H9 (cell line): ENCODE data around the gene ROR1. TPM values are rescaled to one million over a fixed set of nuclear protein-coding genes. Genes with fewer than 3 reads are reported as not detected.

ENCODE experiments used
- DNase-seq: peaks from one replicate; pipeline ENCODE4 v3.0.0-alpha.2; 2017
- H2AFZ ChIP-seq: one replicate; pipeline ENCODE4 v1.6.1; 2013; ENCODE audit warnings: mild to moderate bottlenecking, low read length, control low read depth, moderate library complexity
- H2AK5ac ChIP-seq: 2 replicates; pipeline ENCODE4 v1.6.1; 2013; ENCODE audit warnings: low read length, control low read depth, mixed read lengths; ENCODE audit not compliant: insufficient read length
- H2BK120ac ChIP-seq: one replicate; pipeline ENCODE4 v1.6.1; 2013; ENCODE audit warnings: low read depth, mild to moderate bottlenecking, low read length, control low read depth, inconsistent platforms; ENCODE audit not compliant: poor library complexity, severe bottlenecking
- H2BK12ac ChIP-seq: 2 replicates; pipeline ENCODE4 v1.6.1; 2013; ENCODE audit warnings: low read length, control low read depth, mixed read lengths, low read depth; ENCODE audit not compliant: insufficient read length
- H2BK15ac ChIP-seq: 2 replicates; pipeline ENCODE4 v1.6.1; 2013; ENCODE audit warnings: low read depth, low read length, control low read depth
- H2BK20ac ChIP-seq: one replicate; pipeline ENCODE4 v1.6.1; 2013; ENCODE audit warnings: low read depth, mild to moderate bottlenecking, low read length, control low read depth, inconsistent platforms; ENCODE audit not compliant: poor library complexity, severe bottlenecking
- H2BK5ac ChIP-seq: 2 replicates; pipeline ENCODE4 v1.6.1; 2013; ENCODE audit warnings: low read length, control low read depth, mixed read lengths; ENCODE audit not compliant: insufficient read length
- H3K14ac ChIP-seq: 2 replicates; pipeline ENCODE4 v1.6.1; 2013; ENCODE audit warnings: low read length, control low read depth; ENCODE audit not compliant: insufficient read depth
- H3K18ac ChIP-seq: 2 replicates; pipeline ENCODE4 v1.6.1; 2013; ENCODE audit warnings: low read depth, mild to moderate bottlenecking, mixed read lengths, low read length, control low read depth; ENCODE audit not compliant: insufficient read length
- H3K23ac ChIP-seq: 2 replicates; pipeline ENCODE4 v1.6.1; 2013; ENCODE audit warnings: low read length, control low read depth, mixed read lengths, low read depth; ENCODE audit not compliant: insufficient read length
- H3K23me2 ChIP-seq: 2 replicates; pipeline ENCODE4 v1.6.1; 2013; ENCODE audit warnings: low read depth, mild to moderate bottlenecking, mixed read lengths, low read length, control low read depth; ENCODE audit not compliant: insufficient read length, poor library complexity, severe bottlenecking
- H3K27ac ChIP-seq: 2 replicates; pipeline ENCODE4 v1.5.1; 2013; ENCODE audit warnings: low read length, control low read depth, mixed read lengths, low read depth; ENCODE audit not compliant: insufficient read length
- H3K27me3 ChIP-seq: 2 replicates; pipeline ENCODE4 v1.6.1; 2013; ENCODE audit warnings: low read length, control low read depth, inconsistent platforms; ENCODE audit not compliant: insufficient read depth
- H3K4ac ChIP-seq: 2 replicates; pipeline ENCODE4 v1.6.1; 2013; ENCODE audit warnings: low read depth, mild to moderate bottlenecking, control low read depth, inconsistent platforms, low read length, moderate library complexity
- H3K4me1 ChIP-seq: 2 replicates; pipeline ENCODE4 v1.6.1; 2013; ENCODE audit warnings: low read length, control low read depth, inconsistent platforms; ENCODE audit not compliant: insufficient read depth
- H3K4me2 ChIP-seq: 2 replicates; pipeline ENCODE4 v1.6.1; 2013; ENCODE audit warnings: low read length, control low read depth, mixed read lengths; ENCODE audit not compliant: insufficient read length, insufficient read depth
- H3K56ac ChIP-seq: 2 replicates; pipeline ENCODE4 v1.6.1; 2013; ENCODE audit warnings: low read depth, mild to moderate bottlenecking, mixed read lengths, low read length, control low read depth; ENCODE audit not compliant: insufficient read length
- H3K79me1 ChIP-seq: 2 replicates; pipeline ENCODE4 v1.6.1; 2013; ENCODE audit warnings: low read depth, mild to moderate bottlenecking, moderate library complexity, low read length, control low read depth, inconsistent platforms; ENCODE audit not compliant: insufficient read depth, poor library complexity, severe bottlenecking
- H3K79me2 ChIP-seq: 2 replicates; pipeline ENCODE4 v1.6.1; 2013; ENCODE audit warnings: low read length, control low read depth, inconsistent platforms; ENCODE audit not compliant: insufficient read depth
- H3K9ac ChIP-seq: 2 replicates; pipeline ENCODE4 v1.6.1; 2013; ENCODE audit warnings: low read length, control low read depth, mixed read lengths; ENCODE audit not compliant: insufficient read length; ENCODE audit errors: extremely low read depth
- H3K9me3 ChIP-seq: one replicate; pipeline ENCODE4 v1.6.1; 2013; ENCODE audit warnings: low read depth, low read length, inconsistent platforms; ENCODE audit not compliant: control insufficient read depth
- H3T11ph ChIP-seq: one replicate; pipeline ENCODE4 v1.6.1; 2013; ENCODE audit warnings: mild to moderate bottlenecking, low read length, control low read depth, inconsistent platforms
- H4K20me1 ChIP-seq: one replicate; pipeline ENCODE4 v1.6.1; 2013; ENCODE audit not compliant: control insufficient read depth, insufficient read length, insufficient read depth
- H4K5ac ChIP-seq: 2 replicates; pipeline ENCODE4 v1.6.1; 2013; ENCODE audit warnings: low read depth, mild to moderate bottlenecking, mixed read lengths, low read length, control low read depth; ENCODE audit not compliant: insufficient read length
- H4K8ac ChIP-seq: replicated peaks from 2 replicates; pipeline ENCODE4 v1.6.1; 2013; ENCODE audit warnings: low read length, control low read depth, mixed read lengths, low read depth; ENCODE audit not compliant: insufficient read length
- H4K91ac ChIP-seq: 2 replicates; pipeline ENCODE4 v1.6.1; 2013; ENCODE audit warnings: low read depth, mild to moderate bottlenecking, moderate library complexity, mixed read lengths, low read length, control low read depth; ENCODE audit not compliant: insufficient read length
- H3K27ac Mint-ChIP-seq, 3 experiments: 2 replicates in 2 of 3; 3 replicates in 1 of 3; pipeline ENCODE4 v1.8.0; 2020 to 2021; ENCODE audit warnings: mixed read lengths in 3 of 3, mild to moderate bottlenecking in 1 of 3, moderate library complexity in 1 of 3
- H3K27me3 Mint-ChIP-seq: 2 replicates; pipeline ENCODE4 v1.8.0; 2021; ENCODE audit warnings: low read depth, mild to moderate bottlenecking, moderate library complexity, mixed read lengths
- H3K36me3 Mint-ChIP-seq, 3 experiments: 2 replicates in 2 of 3; 3 replicates in 1 of 3; pipeline ENCODE4 v1.8.0; 2020 to 2021; ENCODE audit warnings: low read depth in 3 of 3, mixed read lengths in 3 of 3; ENCODE audit not compliant: insufficient read depth in 1 of 3
- H3K4me1 Mint-ChIP-seq, 2 experiments: 2 replicates each; pipeline ENCODE4 v1.8.0; 2020; ENCODE audit warnings: mixed read lengths in 2 of 2
- H3K4me3 Mint-ChIP-seq, 2 experiments: 2 replicates in 1 of 2; 3 replicates in 1 of 2; pipeline ENCODE4 v1.8.0; 2020 to 2021; ENCODE audit warnings: mild to moderate bottlenecking in 2 of 2, mixed read lengths in 2 of 2, moderate library complexity in 1 of 2
- H3K9me3 Mint-ChIP-seq, 2 experiments: 2 replicates in 1 of 2; 3 replicates in 1 of 2; pipeline ENCODE4 v1.8.0; 2020; ENCODE audit warnings: mild to moderate bottlenecking in 2 of 2, mixed read lengths in 2 of 2, moderate library complexity in 1 of 2
- WGBS: extraction: QIAGEN DNeasy Blood & Tissue Kit; methylation state at CpG from one replicate; pipeline ENCODE4 v1.1.7; 2013; ENCODE audit warnings: missing lambda C conversion rate, low lambda C conversion rate, mixed read lengths; ENCODE audit not compliant: insufficient read length; ENCODE audit errors: extremely low coverage; 5-methylcytosine and 5-hydroxymethylcytosine counted together
- total RNA-seq: library from RNA; stranded (reverse); gene quantifications from 2 replicates; pipeline ENCODE4 v1.2.1, GENCODE V29; 2021
- TF ChIP-seq, protein P1 (sequence below): fragments of 200-600 bp; sonication (generic); conservative IDR thresholded peaks from 3 replicates; pipeline ENCODE4 v1.8.0; 2021; ENCODE audit warnings: antibody characterized with exemption, mild to moderate bottlenecking

Gene ROR1
- total RNA-seq, 1 experiment from 2014 or later = 75.9 TPM

DNA sequence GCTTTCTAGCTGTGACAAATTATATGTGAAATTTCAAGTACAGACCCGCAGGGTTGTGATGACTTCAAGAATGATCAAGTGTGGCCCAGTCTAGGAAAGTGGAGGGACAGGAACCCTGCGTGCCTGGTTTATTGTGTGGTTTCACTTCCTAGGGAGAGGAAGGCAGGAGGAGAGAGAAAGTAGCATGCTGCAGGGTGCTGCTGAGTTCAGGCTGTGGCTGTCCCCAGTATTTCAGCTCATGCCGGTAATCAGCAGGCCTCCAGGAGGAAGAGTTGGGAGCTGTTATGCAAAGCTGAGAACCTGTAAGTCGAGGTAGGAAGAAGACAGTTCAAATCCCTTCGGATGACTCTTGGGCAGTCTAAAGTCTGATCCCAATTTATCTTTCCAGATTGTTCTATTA, 140.4 kb downstream of the ROR1 start:
- H3K4me2 ChIP-seq = no peak overlapping the region
- H3K27me3 Mint-ChIP-seq = no peaks in the 10 kb centered on the region

More for the DNA sequence above, 140.4 kb downstream of the ROR1 start:
- Histone ChIP-seq H4K8ac (no peak overlapping the region), H3K4ac (no peak overlapping the region), H2BK120ac (no peak overlapping the region), H3T11ph (no peak overlapping the region), H3K4me1 (peaks cover 24% of the 10 kb centered on the region; the same call in 1 of the 2 replicates), H2AK5ac (no peak overlapping the region), H3K27ac (no peak overlapping the region), H2BK20ac (no peak overlapping the region), H3K23ac (no peak overlapping the region), H2AFZ (no peak overlapping the region), H3K23me2 (no peaks in the 10 kb centered on the region), H3K79me2 (peaks cover 23% of the 10 kb centered on the region), H3K9ac (no peak overlapping the region), H3K9me3 (no peaks in the 10 kb centered on the region), H3K18ac (no peak overlapping the region), H2BK12ac (no peak overlapping the region), H3K27me3 (no peaks in the 10 kb centered on the region), H3K56ac (no peak overlapping the region), H4K91ac (no peak overlapping the region), H3K14ac (peak overlapping the region; percentile 12; the same call in 1 of the 2 replicates), H2BK15ac (no peak overlapping the region), H3K79me1 (peaks cover 10% of the 10 kb centered on the region), H4K5ac (no peak overlapping the region), H2BK5ac (no peak overlapping the region), H4K20me1 (no peaks in the 10 kb centered on the region)
- H3K4me1 Mint-ChIP-seq = peaks cover 80 to 81% of the 10 kb centered on the region in 2 experiments
- TF ChIP-seq, protein P1, sequence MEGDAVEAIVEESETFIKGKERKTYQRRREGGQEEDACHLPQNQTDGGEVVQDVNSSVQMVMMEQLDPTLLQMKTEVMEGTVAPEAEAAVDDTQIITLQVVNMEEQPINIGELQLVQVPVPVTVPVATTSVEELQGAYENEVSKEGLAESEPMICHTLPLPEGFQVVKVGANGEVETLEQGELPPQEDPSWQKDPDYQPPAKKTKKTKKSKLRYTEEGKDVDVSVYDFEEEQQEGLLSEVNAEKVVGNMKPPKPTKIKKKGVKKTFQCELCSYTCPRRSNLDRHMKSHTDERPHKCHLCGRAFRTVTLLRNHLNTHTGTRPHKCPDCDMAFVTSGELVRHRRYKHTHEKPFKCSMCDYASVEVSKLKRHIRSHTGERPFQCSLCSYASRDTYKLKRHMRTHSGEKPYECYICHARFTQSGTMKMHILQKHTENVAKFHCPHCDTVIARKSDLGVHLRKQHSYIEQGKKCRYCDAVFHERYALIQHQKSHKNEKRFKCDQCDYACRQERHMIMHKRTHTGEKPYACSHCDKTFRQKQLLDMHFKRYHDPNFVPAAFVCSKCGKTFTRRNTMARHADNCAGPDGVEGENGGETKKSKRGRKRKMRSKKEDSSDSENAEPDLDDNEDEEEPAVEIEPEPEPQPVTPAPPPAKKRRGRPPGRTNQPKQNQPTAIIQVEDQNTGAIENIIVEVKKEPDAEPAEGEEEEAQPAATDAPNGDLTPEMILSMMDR = no peak
- H3K36me3 Mint-ChIP-seq = peaks cover 0 to 4% (median 0%) of the 10 kb centered on the region in 3 experiments; a peak in 2 of 7 replicates
- no CpG with 5 or more reads among the region's 5 CpGs for WGBS
- DNase-seq = no peak
- peak overlapping the region; percentile 74 to 89 (median 80) for H3K27ac Mint-ChIP-seq
- no peak overlapping the region; a peak in 1 of 5 replicates for H3K4me3 Mint-ChIP-seq
- H3K9me3 Mint-ChIP-seq = no peaks in the 10 kb centered on the region
